ENCODE results near the gene ARMC7. TPM values are rescaled to one million over a fixed set of nuclear protein-coding genes. Genes with fewer than 3 reads are reported as not detected.

Gene ARMC7
- total RNA-seq, 4 donors from 2014 or later, result 10.6 to 14.7 (median 11.9) TPM

GRCh38 chr17:75147878-75148546, 38.2 kb downstream of the ARMC7 start:
- no peak for DNase-seq (ENCODE audit: low spot score in 2 of 2)
- no peak overlapping the region for H3K4me3 ChIP-seq (ENCODE audit: low read depth, poor library complexity, severe bottlenecking)
- 88 to 92% methylated on average over 6 of the region's 6 CpGs for WGBS, 2 donors
- TF ChIP-seq CTCF (IDR thresholded peaks at IDR 0.05), result no peak
- no peak for TF ChIP-seq POLR2A (IDR thresholded peaks at IDR 0.05)
- intact Hi-C loops (cut with DNase I; ENCODE audit: low total_unique reads), result no loop called here

DNA sequence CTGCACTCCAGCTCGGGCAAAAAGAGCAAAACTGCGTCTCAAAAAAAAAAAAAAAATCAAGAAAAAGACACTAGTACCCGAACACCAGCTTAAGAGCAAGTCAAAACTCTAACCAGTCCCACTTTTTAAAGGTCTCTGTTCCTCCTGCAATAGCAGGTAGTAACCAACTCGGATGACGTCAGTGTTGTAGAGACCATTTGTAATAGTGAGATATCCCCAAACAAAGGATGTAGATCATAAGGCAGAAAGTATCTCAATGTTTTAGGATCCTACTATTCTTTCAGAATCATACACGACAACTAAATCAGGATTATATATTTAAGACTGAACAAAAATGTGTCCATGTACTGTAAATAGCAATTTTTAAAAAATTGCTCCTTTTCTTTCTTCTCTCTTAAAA, 42.2 kb downstream of the ARMC7 start:
- no peak overlapping the region for H3K4me3 ChIP-seq (ENCODE audit: low read depth, poor library complexity, severe bottlenecking)
- intact Hi-C loops (cut with DNase I; ENCODE audit: low total_unique reads), result no loop called here
- TF ChIP-seq CTCF (IDR thresholded peaks at IDR 0.05) (no peak), POLR2A (IDR thresholded peaks at IDR 0.05) (no peak)
- no peak for DNase-seq (ENCODE audit: low spot score in 2 of 2)
- 91 to 93% methylated on average over 6 of the region's 6 CpGs for WGBS, 2 donors

DNA sequence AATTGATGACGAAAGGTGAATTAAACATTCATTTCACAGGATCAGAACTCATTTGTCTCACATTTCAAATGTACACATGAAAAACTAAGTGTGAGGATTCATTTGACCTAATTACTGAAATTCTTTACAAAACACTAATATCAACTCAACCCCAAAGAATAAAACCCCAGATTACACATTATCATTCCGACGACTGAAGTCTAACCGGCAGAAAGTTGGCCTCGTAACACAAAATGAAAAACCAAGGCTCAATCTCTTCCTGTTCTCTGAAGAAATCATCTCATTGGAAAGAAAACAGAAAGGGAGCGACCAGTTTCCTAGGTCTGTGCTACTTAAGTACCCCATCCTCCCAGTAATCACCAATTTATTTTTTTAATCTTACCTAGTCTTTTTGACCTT, 42.8 kb downstream of the ARMC7 start:
- 83 to 91% methylated on average over 6 of the region's 6 CpGs for WGBS, 2 donors
- TF ChIP-seq POLR2A (IDR thresholded peaks at IDR 0.05), result no peak
- no peak for TF ChIP-seq CTCF (IDR thresholded peaks at IDR 0.05)
- DNase-seq (ENCODE audit: low spot score in 2 of 2), result no peak
- intact Hi-C loops (cut with DNase I; ENCODE audit: low total_unique reads), result no loop called here
- no peak overlapping the region for H3K4me3 ChIP-seq (ENCODE audit: low read depth, poor library complexity, severe bottlenecking)

- TF ChIP-seq CTCF (IDR thresholded peaks at IDR 0.05) (no peak), POLR2A (IDR thresholded peaks at IDR 0.05) (no peak)
- intact Hi-C loops (cut with DNase I; ENCODE audit: low total_unique reads), result no loop called here
- H3K4me3 ChIP-seq (ENCODE audit: low read depth, poor library complexity, severe bottlenecking), result peak overlapping the region; percentile 82
- peak in 1 of 2 donors; percentile 24 for DNase-seq (ENCODE audit: low spot score in 2 of 2)
- 6% methylated on average over 28 of the region's 28 CpGs for WGBS, 2 donors
Measured at GRCh38 chr17:75152922-75153779, 43.4 kb downstream of the ARMC7 start.

GRCh38 chr17:75153780-75154194, 44.0 kb downstream of the ARMC7 start:
- DNase-seq (ENCODE audit: low spot score in 2 of 2), result no peak
- intact Hi-C loops (cut with DNase I; ENCODE audit: low total_unique reads), result no loop called here
- 1% methylated on average over 20 to 31 of the region's 35 CpGs for WGBS, 2 donors

More at GRCh38 chr17:75153780-75154194, 44.0 kb downstream of the ARMC7 start:
- peak overlapping the region; percentile 82 for H3K4me3 ChIP-seq (ENCODE audit: low read depth, poor library complexity, severe bottlenecking)
- TF ChIP-seq POLR2A (IDR thresholded peaks at IDR 0.05) (no peak), CTCF (IDR thresholded peaks at IDR 0.05) (no peak)
